ENCODE data around the gene SARDH. TPM values are rescaled to one million over a fixed set of nuclear protein-coding genes. Genes with fewer than 3 reads are reported as not detected.

The SARDH gene
- total and polyA plus RNA-seq, 2 of the 8 experiments (the other 6 are each of a cell fraction or from before 2014, with no cell fraction given): 6.4 to 7.4 TPM

- TF ChIP-seq CHD7 (IDR thresholded peaks at IDR 0.05; ENCODE audit: insufficient replicate concordance, low read length) (no peak), KDM5A (IDR thresholded peaks at IDR 0.05; ENCODE audit: low read length) (no peak), NRF1 (IDR thresholded peaks at IDR 0.05; ENCODE audit: low read depth, low read length) (no peak), RNF2 (IDR thresholded peaks at IDR 0.05; ENCODE audit: borderline replicate concordance, low read depth, low read length, missing control alignments, poor library complexity, severe bottlenecking) (no peak), EP300 (IDR thresholded peaks at IDR 0.05; ENCODE audit: borderline replicate concordance in 1 of 2, low read depth in 2 of 2, low read length in 2 of 2) (no peak), HDAC2 (IDR thresholded peaks at IDR 0.05; ENCODE audit: borderline replicate concordance in 1 of 2, low read depth in 2 of 2, low read length in 2 of 2) (no peak), CHD2 (IDR thresholded peaks at IDR 0.05; ENCODE audit: low read length) (no peak), CTBP2 (IDR thresholded peaks at IDR 0.05; ENCODE audit: borderline replicate concordance, insufficient read depth, insufficient read length, low read length) (no peak), HDAC6 (IDR thresholded peaks at IDR 0.05; ENCODE audit: low read depth, low read length) (no peak)
These were observed 53.2 kb downstream of the SARDH start (continued) for GRCh38 chr9:133684936-133685361.
